ENCODE results near the gene SP9.
A peak's percentile ranks its signal among the peaks of the same experiment; 100 is the strongest.
"Not testable (repeated sequence)": the region's sequence is repeated elsewhere in the genome, so short reads cannot be mapped to it uniquely, and the experiment has no call there.

The SP9 gene

GRCh38 chr2:174344716-174345461, 10.1 kb downstream of the SP9 start:
- no peak for DNase-seq

DNA sequence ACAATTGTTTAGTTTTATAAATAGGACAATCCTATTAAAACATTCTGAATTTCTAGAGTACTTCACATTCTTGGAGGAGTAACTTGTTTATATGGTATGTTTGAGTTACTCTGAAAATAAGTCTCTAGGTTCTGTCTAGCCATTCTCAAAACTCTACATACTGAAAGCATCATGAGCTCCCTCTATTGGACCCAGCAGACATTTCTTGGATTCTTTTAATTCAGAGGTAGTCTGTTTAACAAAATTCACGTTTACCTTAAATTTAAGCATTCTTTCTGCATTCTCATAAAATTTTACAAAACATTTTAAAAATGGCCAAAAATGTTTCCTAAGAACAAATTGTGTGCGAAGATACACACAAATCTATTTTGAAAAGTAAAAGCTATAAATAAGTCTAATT, 15.3 kb downstream of the SP9 start:
- DNase-seq = no peak

- DNase-seq = no peak
Observed at GRCh38 chr2:174350593-174351181, 15.9 kb downstream of the SP9 start.

DNA sequence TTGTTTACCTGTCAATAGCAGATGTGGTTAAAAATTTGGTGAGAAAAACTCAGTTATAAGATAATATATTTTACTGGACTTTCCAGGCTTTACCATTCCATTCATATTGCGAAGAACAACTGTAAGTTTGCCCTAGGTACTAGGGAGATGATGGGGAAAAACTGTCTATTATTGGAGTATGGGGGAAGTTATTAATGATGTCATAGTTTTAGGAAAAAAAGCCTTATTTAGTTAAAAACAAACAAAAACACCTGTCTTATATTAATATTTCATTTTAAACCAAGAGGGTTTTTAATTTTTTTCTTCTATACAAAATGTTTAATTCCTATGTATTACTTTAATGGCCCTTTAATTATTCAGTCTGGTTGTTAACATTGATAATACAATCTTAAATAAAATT, 18.2 kb downstream of the SP9 start:
- DNase-seq = no peak

DNA sequence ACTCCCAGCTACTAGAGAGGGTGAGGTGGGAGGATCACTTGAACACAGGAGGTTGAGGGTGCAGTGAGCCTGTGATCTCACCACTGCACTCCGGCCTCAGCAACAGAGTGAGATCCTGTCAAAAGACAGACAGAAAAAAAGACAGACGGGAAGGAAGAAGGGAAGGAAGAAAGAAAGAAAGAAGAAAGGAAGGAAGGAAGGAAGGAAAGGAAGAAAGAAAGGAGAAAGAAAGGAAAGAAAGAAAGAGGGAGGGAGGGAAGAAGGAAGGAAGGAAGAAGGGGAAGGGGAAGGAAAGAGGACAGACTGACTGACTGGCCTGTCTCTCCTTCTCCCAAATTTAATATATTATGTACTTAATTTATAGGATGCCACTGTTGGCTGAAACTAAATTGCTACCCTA, 21.6 kb downstream of the SP9 start:
- no peak for DNase-seq

DNA sequence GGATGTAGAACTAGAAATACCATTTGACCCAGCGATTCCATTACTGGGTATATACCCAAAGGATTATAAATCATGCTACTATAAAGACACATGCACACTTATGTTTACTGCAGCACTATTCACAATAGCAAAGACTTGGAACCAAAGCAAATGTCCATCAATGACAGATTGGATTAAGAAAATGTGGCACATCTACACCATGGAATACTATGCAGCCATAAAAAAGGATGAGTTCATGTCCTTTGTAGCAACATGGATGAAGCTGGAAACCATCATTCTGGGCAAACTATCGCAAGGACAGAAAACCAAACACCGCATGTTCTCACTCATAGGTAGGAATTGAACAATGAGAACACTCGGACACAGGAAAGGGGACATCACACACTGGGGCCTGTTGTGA, 24.9 kb downstream of the SP9 start:
- DNase-seq = not testable (repeated sequence)

- DNase-seq = no peak
Observed at GRCh38 chr2:174362949-174363348, 28.2 kb downstream of the SP9 start.

DNA sequence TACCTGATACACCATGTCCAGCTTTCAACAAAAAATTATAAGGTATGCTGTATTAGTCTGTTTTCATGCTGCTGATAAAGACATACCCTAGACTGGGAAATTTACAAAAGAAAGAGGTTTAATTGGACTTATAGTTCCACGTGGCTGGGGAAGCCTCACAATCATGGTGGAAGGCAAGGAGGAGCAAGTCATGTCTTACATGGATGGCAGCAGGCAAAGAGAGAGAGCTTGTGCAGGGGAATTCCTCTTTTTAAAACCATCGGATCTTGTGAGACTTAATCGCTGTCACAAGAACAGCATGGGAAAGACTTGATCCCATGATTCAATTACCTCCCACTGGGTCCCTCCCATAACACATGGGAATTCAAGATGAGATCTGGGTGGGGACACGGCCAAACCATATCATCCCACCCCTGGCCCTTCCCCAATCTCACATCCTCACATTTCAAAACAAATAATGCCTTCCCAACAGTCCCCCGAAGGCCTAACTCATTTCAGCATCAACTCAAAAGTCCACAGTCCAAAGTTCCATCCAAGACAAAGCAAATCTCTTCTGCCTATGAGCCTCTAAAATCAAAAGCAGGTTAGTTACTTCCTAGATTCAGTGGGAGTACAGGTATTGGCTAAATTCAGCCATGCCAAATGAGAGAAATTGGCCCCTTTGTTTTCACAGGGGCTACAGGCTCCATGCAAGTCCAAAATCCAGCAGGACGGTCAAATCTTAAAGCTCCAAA, 28.9 kb downstream of the SP9 start:
- not testable (repeated sequence) for DNase-seq

DNA sequence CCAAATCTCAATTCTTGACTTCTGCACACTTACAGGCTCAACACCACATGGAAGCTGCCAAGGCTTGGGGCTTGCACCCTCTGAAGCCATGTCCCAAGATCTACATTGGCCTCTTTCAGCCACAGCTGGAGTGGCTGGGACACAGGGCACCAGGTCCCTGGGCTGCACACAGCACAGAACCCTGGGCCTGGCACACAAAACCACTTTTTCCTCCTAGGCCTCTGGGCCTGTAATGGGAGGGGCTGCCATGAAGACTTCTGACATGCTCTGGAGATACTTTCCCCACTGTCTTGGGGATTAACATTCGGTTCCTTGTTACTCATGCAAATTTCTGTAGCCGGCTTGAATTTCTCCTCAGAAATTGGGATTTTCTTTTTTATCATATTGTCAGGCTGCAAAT, 29.9 kb downstream of the SP9 start:
- no peak for DNase-seq

DNA sequence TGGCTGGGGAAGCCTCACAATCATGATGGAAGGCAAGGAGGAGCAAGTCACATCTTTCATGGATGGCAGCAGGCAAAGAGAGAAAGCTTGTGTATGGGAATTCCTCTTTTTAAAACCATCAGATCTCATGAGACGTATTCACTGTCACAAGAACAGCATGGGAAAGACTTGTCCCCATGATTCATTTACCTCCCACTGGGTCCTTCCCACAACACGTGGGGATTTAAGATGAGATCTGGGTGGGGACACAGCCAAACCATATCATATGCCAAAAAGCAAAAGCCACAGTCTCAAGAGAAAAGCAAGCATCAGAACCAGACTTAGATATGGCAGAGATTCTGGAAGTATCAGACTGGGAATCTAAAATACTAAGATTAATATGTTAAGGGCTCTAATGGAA, 30.8 kb downstream of the SP9 start:
- DNase-seq = no peak

DNA sequence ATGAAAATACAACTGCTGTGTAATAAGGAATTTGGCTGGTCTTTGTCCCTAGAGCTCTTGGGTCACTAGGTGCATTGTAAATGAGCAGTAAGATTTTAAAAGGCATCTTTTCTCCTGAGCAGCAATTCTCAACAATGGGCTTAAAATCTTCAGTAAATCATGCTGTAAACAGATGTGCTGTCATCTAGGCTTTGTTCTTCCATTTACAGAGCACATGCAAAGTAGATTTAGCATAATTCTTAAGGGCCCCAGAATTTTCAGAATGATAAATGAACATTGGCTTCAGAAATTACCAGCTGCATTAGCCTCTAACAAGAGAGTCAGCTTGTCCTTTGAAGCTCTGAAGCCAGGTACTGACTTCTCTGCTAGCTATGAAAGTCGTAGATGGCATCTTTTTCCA, 33.9 kb downstream of the SP9 start:
- no peak for DNase-seq

- no peak for DNase-seq
Observed at GRCh38 chr2:174376967-174377366, 42.2 kb downstream of the SP9 start.

- peak; percentile 38 for DNase-seq
Observed at GRCh38 chr2:174383796-174384195, 49.0 kb downstream of the SP9 start.

GRCh38 chr2:174385201-174385600, 50.4 kb downstream of the SP9 start:
- no peak for DNase-seq

Data from GF-D8 (cell line).